ENCODE results near the gene C11orf21. TPM values are rescaled to one million over a fixed set of nuclear protein-coding genes. Genes with fewer than 3 reads are reported as not detected.

The C11orf21 gene
- 1 to 10 TPM in 1 of 3 donors, under 1 TPM in 2; 0.33 to 1.0 (median 0.96) TPM for total RNA-seq

GRCh38 chr11:2301631-2302305, at the start of gene C11orf21, which contains the start of gene TSPAN32:
TSS of gene C11orf21 (minus strand) at chr11:2301918. CDS start at chr11:2301808, 110 bp downstream.
TSS of gene TSPAN32 (plus strand) at chr11:2302013. CDS start at chr11:2302150, 137 bp downstream.
- Histone ChIP-seq H3K27ac (peak within 1 kb of the TSS in 1 of 2 donors; percentile 48), H3K27me3 (no peaks in the 10 kb centered on the region), H3K36me3 (no peaks in the 10 kb centered on the region), H3K9me3 (no peaks in the 10 kb centered on the region), H3K4me3 (peak within 1 kb of the TSS in 2 of 3 donors; percentile 8 to 15), H3K4me1 (peaks cover 0 to 7% of the 10 kb centered on the region in 2 donors)
- intact Hi-C loops (cut with DNase I; ENCODE audit: low total_unique reads) = loop anchor here (1.0 kb wide), 1 partner anchor 118 kb away; no protein-coding TSS in a partner anchor
- DNase-seq (ENCODE audit: low spot score in 2 of 2) = peak; percentile 25 to 37
- no peak for TF ChIP-seq POLR2AphosphoS5 (IDR thresholded peaks at IDR 0.05)

GRCh38 chr11:2348986-2349385, 47.3 kb upstream of the C11orf21 start:
- TF ChIP-seq POLR2AphosphoS5 (IDR thresholded peaks at IDR 0.05) (no peak), POLR2A (IDR thresholded peaks at IDR 0.05) (no peak), CTCF (IDR thresholded peaks at IDR 0.05) (no peak)
- intact Hi-C loops (cut with DNase I; ENCODE audit: low total_unique reads) = no loop called here

GRCh38 chr11:2347308-2347830, 45.7 kb upstream of the C11orf21 start:
- peak in 1 of 2 donors; percentile 15 for DNase-seq (ENCODE audit: low spot score in 2 of 2)
- Histone ChIP-seq H3K9me3 (peaks cover 12 to 14% of the 10 kb centered on the region in 2 donors), H3K27ac (no peak overlapping the region), H3K4me3 (no peak overlapping the region), H3K36me3 (no peaks in the 10 kb centered on the region), H3K4me1 (no peaks in the 10 kb centered on the region), H3K27me3 (no peaks in the 10 kb centered on the region)
- intact Hi-C loops (cut with DNase I; ENCODE audit: low total_unique reads) = no loop called here
- TF ChIP-seq POLR2AphosphoS5 (IDR thresholded peaks at IDR 0.05) (no peak), CTCF (IDR thresholded peaks at IDR 0.05) (no peak), POLR2A (IDR thresholded peaks at IDR 0.05) (no peak)

More at GRCh38 chr11:2348986-2349385, 47.3 kb upstream of the C11orf21 start:
- DNase-seq (ENCODE audit: low spot score in 2 of 2) = no peak
- Histone ChIP-seq H3K27me3 (no peaks in the 10 kb centered on the region), H3K4me3 (no peak overlapping the region), H3K9me3 (peaks cover 12 to 14% of the 10 kb centered on the region in 2 donors), H3K27ac (no peak overlapping the region), H3K4me1 (no peaks in the 10 kb centered on the region), H3K36me3 (no peaks in the 10 kb centered on the region)

- H3K27me3 ChIP-seq = no peaks in the 10 kb centered on the region
- TF ChIP-seq POLR2AphosphoS5 (IDR thresholded peaks at IDR 0.05) = no peak
- no peak for TF ChIP-seq POLR2A (IDR thresholded peaks at IDR 0.05)
- H3K36me3 ChIP-seq = no peaks in the 10 kb centered on the region
- DNase-seq (ENCODE audit: low spot score in 2 of 2) = peak in 1 of 2 donors; percentile 14
- no peaks in the 10 kb centered on the region for H3K4me1 ChIP-seq
- H3K4me3 ChIP-seq = no peak overlapping the region
- peaks cover 12 to 14% of the 10 kb centered on the region in 2 donors for H3K9me3 ChIP-seq
- intact Hi-C loops (cut with DNase I; ENCODE audit: low total_unique reads) = no loop called here
- H3K27ac ChIP-seq = no peak overlapping the region
Observed at GRCh38 chr11:2346586-2347307, 45.0 kb upstream of the C11orf21 start.

GRCh38 chr11:2346014-2346413, 44.3 kb upstream of the C11orf21 start:
- H3K27ac ChIP-seq = no peak overlapping the region
- intact Hi-C loops (cut with DNase I; ENCODE audit: low total_unique reads) = no loop called here
- peaks cover 12 to 14% of the 10 kb centered on the region in 2 donors for H3K9me3 ChIP-seq
- H3K4me1 ChIP-seq = no peaks in the 10 kb centered on the region
- DNase-seq (ENCODE audit: low spot score in 2 of 2) = peak in 1 of 2 donors; percentile 22
- H3K27me3 ChIP-seq = no peaks in the 10 kb centered on the region
- H3K4me3 ChIP-seq = no peak overlapping the region
- no peak for TF ChIP-seq CTCF (IDR thresholded peaks at IDR 0.05)
- no peak for TF ChIP-seq POLR2A (IDR thresholded peaks at IDR 0.05)
- TF ChIP-seq POLR2AphosphoS5 (IDR thresholded peaks at IDR 0.05) = no peak
- no peaks in the 10 kb centered on the region for H3K36me3 ChIP-seq
